HUES64 (cell line): Measurements from ENCODE around the gene POU3F4.

Experiments used
- H3K27ac ChIP-seq: 2 replicates; pipeline ENCODE4 v1.7.0; 2013; ENCODE audit warnings: low read depth, low read length, inconsistent platforms
- H3K27me3 ChIP-seq: 2 replicates; pipeline ENCODE4 v1.6.1; 2013; ENCODE audit warnings: mild to moderate bottlenecking, low read length; ENCODE audit not compliant: insufficient read depth
- H3K36me3 ChIP-seq: 2 replicates; pipeline ENCODE4 v1.6.1; 2013; ENCODE audit warnings: mild to moderate bottlenecking, low read length; ENCODE audit not compliant: insufficient read depth
- H3K4me1 ChIP-seq: 2 replicates; pipeline ENCODE4 v1.6.1; 2013; ENCODE audit warnings: mild to moderate bottlenecking, low read length, moderate library complexity; ENCODE audit not compliant: insufficient read depth
- H3K4me3 ChIP-seq: 2 replicates; pipeline ENCODE4 v1.5.1; 2013; ENCODE audit warnings: mild to moderate bottlenecking, low read length, moderate library complexity
- H3K9ac ChIP-seq: 2 replicates; pipeline ENCODE4 v1.6.1; 2013; ENCODE audit warnings: mild to moderate bottlenecking, low read depth, low read length
- H3K9me3 ChIP-seq: 2 replicates; pipeline ENCODE4 v1.6.1; 2013; ENCODE audit warnings: low read depth, low read length; ENCODE audit not compliant: insufficient read depth
- WGBS: fragments of 150-250, 120-280 bp; methylation state at CpG from one replicate; pipeline ENCODE4 v1.1.7; 2013; ENCODE audit warnings: missing lambda C conversion rate; 5-methylcytosine and 5-hydroxymethylcytosine counted together

POU3F4 gene

GRCh38 chrX:83516597-83516996, 8.5 kb downstream of the POU3F4 start:
- H3K4me1 ChIP-seq, result peaks cover 38% of the 10 kb centered on the region; the same call in 1 of the 2 replicates
- H3K9me3 ChIP-seq, result no peaks in the 10 kb centered on the region
- no peak overlapping the region for H3K4me3 ChIP-seq
- H3K27me3 ChIP-seq, result peaks cover 1% of the 10 kb centered on the region; the same call in 1 of the 2 replicates
- H3K36me3 ChIP-seq, result no peaks in the 10 kb centered on the region
- no CpG with 5 or more reads among the region's 1 CpG for WGBS
- no peak overlapping the region for H3K9ac ChIP-seq
- no peak overlapping the region for H3K27ac ChIP-seq

- WGBS, result no CpG with 5 or more reads among the region's 1 CpG
- Histone ChIP-seq H3K27me3 (no peaks in the 10 kb centered on the region), H3K9ac (no peak overlapping the region), H3K36me3 (no peaks in the 10 kb centered on the region), H3K4me1 (peaks cover 16% of the 10 kb centered on the region; the same call in 1 of the 2 replicates), H3K9me3 (no peaks in the 10 kb centered on the region), H3K27ac (no peak overlapping the region), H3K4me3 (no peak overlapping the region)
Measured at GRCh38 chrX:83521905-83522304, 13.8 kb downstream of the POU3F4 start.

GRCh38 chrX:83529950-83530349, 21.9 kb downstream of the POU3F4 start:
- Histone ChIP-seq H3K27ac (no peak overlapping the region), H3K4me3 (no peak overlapping the region), H3K4me1 (no peaks in the 10 kb centered on the region; the same call in 1 of the 2 replicates), H3K36me3 (no peaks in the 10 kb centered on the region), H3K27me3 (no peaks in the 10 kb centered on the region), H3K9me3 (no peaks in the 10 kb centered on the region), H3K9ac (no peak overlapping the region)
- 80% methylated on average over 1 of the region's 1 CpG for WGBS

GRCh38 chrX:83535417-83536196, 27.5 kb downstream of the POU3F4 start:
- no peaks in the 10 kb centered on the region for H3K27me3 ChIP-seq
- no peak overlapping the region for H3K4me3 ChIP-seq
- no peak overlapping the region for H3K27ac ChIP-seq
- WGBS, result 81% methylated on average over 7 of the region's 7 CpGs
- no peak overlapping the region for H3K9ac ChIP-seq
- H3K4me1 ChIP-seq, result 0 out of 2 replicates have a peak, but pooled peaks cover 3% of the 10 kb centered on the region
- H3K36me3 ChIP-seq, result no peaks in the 10 kb centered on the region
- H3K9me3 ChIP-seq, result no peaks in the 10 kb centered on the region
